HG02943 (cell line): Measurements from ENCODE around the gene G6PD.

Experiments used
- ATAC-seq: cut with Tn5 transposase; IDR thresholded peaks from one replicate; pipeline ENCODE4 v1.9.1; 2021; ENCODE audit warnings: mild to moderate bottlenecking, low read depth, moderate library complexity; ENCODE audit not compliant: unreplicated experiment

G6PD gene

GRCh38 chrX:154488336-154489075, 58.1 kb downstream of the G6PD start:
- ATAC-seq = no peak

- no peak for ATAC-seq
These were observed 58.9 kb downstream of the G6PD start for GRCh38 chrX:154487518-154488290.

GRCh38 chrX:154486396-154487207, 60.0 kb downstream of the G6PD start, which contains the start of gene UBL4A:
Gene UBL4A (minus strand): TSS chrX:154486615. CDS start chrX:154486584, 31 bp downstream.
- ATAC-seq = no peak

GRCh38 chrX:154486052-154486395, 60.6 kb downstream of the G6PD start:
- no peak for ATAC-seq

GRCh38 chrX:154485150-154486051, 61.2 kb downstream of the G6PD start:
- no peak for ATAC-seq

GRCh38 chrX:154484255-154485149, 62.1 kb downstream of the G6PD start:
- ATAC-seq = no peak

- ATAC-seq = no peak
These were observed 63.3 kb downstream of the G6PD start for GRCh38 chrX:154483325-154483724.

- ATAC-seq = no peak
These were observed 63.9 kb downstream of the G6PD start for GRCh38 chrX:154482786-154483185.

GRCh38 chrX:154481911-154482601, 64.6 kb downstream of the G6PD start:
- no peak for ATAC-seq
